GM23248 (cell line): Measurements from ENCODE around the gene GMPR. TPM values are rescaled to one million over a fixed set of nuclear protein-coding genes. Genes with fewer than 3 reads are reported as not detected.

Source experiments
- DNase-seq: peaks from one replicate; pipeline ENCODE4 v3.0.0-alpha.2; 2015
- H2AFZ ChIP-seq: fragments of 200-600 bp; sonication (generic); 2 replicates; pipeline ENCODE4 v1.6.1; 2016; ENCODE audit warnings: antibody characterized with exemption
- H3F3A ChIP-seq: fragments of 200-600 bp; sonication (generic); 2 replicates; pipeline ENCODE4 v1.6.1; 2016; ENCODE audit warnings: mild to moderate bottlenecking, antibody characterized with exemption, mixed run types; ENCODE audit not compliant: insufficient read depth
- H3K27ac ChIP-seq: fragments of 200-600 bp; sonication (generic); 2 replicates; pipeline ENCODE4 v1.5.1; 2016; ENCODE audit warnings: mild to moderate bottlenecking
- H3K27me3 ChIP-seq: fragments of 200-600 bp; sonication (generic); replicated peaks from 2 replicates; pipeline ENCODE4 v1.6.1; 2016; ENCODE audit warnings: mild to moderate bottlenecking; ENCODE audit not compliant: insufficient read depth
- H3K36me3 ChIP-seq: fragments of 200-600 bp; sonication (generic); 2 replicates; pipeline ENCODE4 v1.6.1; 2016; ENCODE audit warnings: low read depth, mild to moderate bottlenecking
- H3K4me1 ChIP-seq: fragments of 200-600 bp; sonication (generic); 2 replicates; pipeline ENCODE4 v1.6.1; 2016; ENCODE audit warnings: mild to moderate bottlenecking; ENCODE audit not compliant: insufficient read depth
- H3K4me2 ChIP-seq: fragments of 200-600 bp; sonication (generic); one replicate; pipeline ENCODE4 v1.6.1; 2016; ENCODE audit warnings: mild to moderate bottlenecking; ENCODE audit not compliant: unreplicated experiment
- H3K4me3 ChIP-seq: fragments of 200-600 bp; sonication (generic); 2 replicates; pipeline ENCODE4 v1.5.1; 2016; ENCODE audit warnings: mild to moderate bottlenecking
- H3K79me2 ChIP-seq: fragments of 200-600 bp; sonication (generic); 2 replicates; pipeline ENCODE4 v1.6.1; 2016; ENCODE audit warnings: mild to moderate bottlenecking; ENCODE audit not compliant: insufficient read depth
- H3K9ac ChIP-seq: fragments of 200-600 bp; sonication (generic); 2 replicates; pipeline ENCODE4 v1.6.1; 2016; ENCODE audit warnings: mild to moderate bottlenecking
- H3K9me2 ChIP-seq: fragments of 200-600 bp; sonication (generic); 2 replicates; pipeline ENCODE4 v1.6.1; 2016; ENCODE audit warnings: mixed run types, mild to moderate bottlenecking, moderate library complexity; ENCODE audit not compliant: insufficient read depth
- H3K9me3 ChIP-seq: fragments of 200-600 bp; sonication (generic); one replicate; pipeline ENCODE4 v1.6.1; 2017; ENCODE audit warnings: low read depth
- H4K20me1 ChIP-seq: fragments of 200-600 bp; sonication (generic); 2 replicates; pipeline ENCODE4 v1.6.0; 2016; ENCODE audit not compliant: insufficient read depth
- EZH2 ChIP-seq: fragments of 200-600 bp; sonication (generic); IDR thresholded peaks from 2 replicates; pipeline ENCODE4 v1.6.1; 2018; ENCODE audit warnings: antibody characterized with exemption, mild to moderate bottlenecking; ENCODE audit not compliant: insufficient read depth, poor library complexity, severe bottlenecking
- EZH2phosphoT487 ChIP-seq: fragments of 200-600 bp; sonication (generic); IDR thresholded peaks from 2 replicates; pipeline ENCODE4 v1.6.1; 2018; ENCODE audit warnings: antibody characterized with exemption, moderate library complexity, mild to moderate bottlenecking, low read depth; ENCODE audit not compliant: insufficient read depth
- WGBS, 2 experiments: methylation state at CpG; one replicate each; pipeline ENCODE4 v1.1.6; 2015 to 2017; ENCODE audit warnings: low lambda C conversion rate in 2 of 2, low coverage in 1 of 2; ENCODE audit errors: missing lambda C conversion rate in 2 of 2; 5-methylcytosine and 5-hydroxymethylcytosine counted together
- in situ Hi-C: fragments of 300-500 bp; cut with MboI; formaldehyde crosslinking; loops from 2 replicates; pipeline ENCODE4 v1.15.0; 2020
- polyA plus RNA-seq: library from polyadenylated mRNA; unstranded; fragments of >200 nt; fragmentation: Nextera tagmentation; extraction: Ambion mirVana; gene quantifications from 2 replicates; pipeline ENCODE4 v1.2.1, GENCODE V29; 2016
- small RNA-seq: library from RNA; depleted of rRNA; stranded (forward); fragments of <200 nt; gene quantifications from one replicate; pipeline ENCODE3, GENCODE V24; 2014; ENCODE audit warnings: low read depth, low replicate concordance
- total RNA-seq: library from RNA; depleted of rRNA; stranded (reverse); fragments of >200 nt; shearing (Covaris generic); gene quantifications from 2 replicates; pipeline ENCODE4 v1.2.3, GENCODE V29; 2014; rRNA removed

GMPR gene
- total and polyA plus RNA-seq, 2 experiments from 2014 or later, result 2.2 to 2.3 TPM

GRCh38 chr6:16344756-16345155, 106.4 kb downstream of the GMPR start:
- Histone ChIP-seq H3K4me2 (peak overlapping the region; percentile 13), H3F3A (peaks cover 25% of the 10 kb centered on the region), H3K9ac (peak overlapping the region; percentile 29; the same call in 1 of the 2 replicates), H2AFZ (no peak overlapping the region), H3K27me3 (no peaks in the 10 kb centered on the region), H3K9me3 (no peaks in the 10 kb centered on the region), H3K36me3 (no peaks in the 10 kb centered on the region), H3K4me3 (no peak overlapping the region), H3K4me1 (peaks cover 35% of the 10 kb centered on the region), H3K79me2 (peaks cover 6% of the 10 kb centered on the region; the same call in 1 of the 2 replicates), H3K27ac (peak overlapping the region; percentile 81), H4K20me1 (no peaks in the 10 kb centered on the region), H3K9me2 (no peaks in the 10 kb centered on the region)
- in situ Hi-C loops, result loop anchor here (25.0 kb wide), 2 partner anchors 618 to 743 kb away; no protein-coding TSS in a partner anchor
- DNase-seq, result peak; percentile 21
- WGBS, 2 experiments, result 96 to 99% methylated on average over 6 of the region's 6 CpGs
- TF ChIP-seq EZH2phosphoT487 (no peak), EZH2 (no peak)

Small RNAs within 50 kb of the gene (small RNA-seq; reads per million reads assigned to genes)
- gene RF00019 (not detected), gene RNU6-1114P (not detected)

Other genes with a start within 250 kb of the GMPR start
- gene MYLIP, start 109.5 kb upstream of the GMPR start, total RNA-seq, result 1.4 and 1.9 TPM in 2 replicates
- gene MYLIP, start 109.5 kb upstream of the GMPR start, polyA plus RNA-seq, result 1.7 and 2.0 TPM in 2 replicates